Upper lobe of right lung (tissue), 1 donor: ENCODE measurements around the gene PPP1R26. TPM values are rescaled to one million over a fixed set of nuclear protein-coding genes. Genes with fewer than 3 reads are reported as not detected.

Experiments used
- ATAC-seq: fragments of 200-7000 bp; cut with Tn5 transposase; one replicate; pipeline ENCODE4 v1.9.1; 2020; ENCODE audit warnings: mild to moderate bottlenecking, moderate library complexity
- DNase-seq: peaks from one replicate; pipeline ENCODE4 v3.0.0-alpha.2; 2020
- H3K27ac ChIP-seq: fragments of 200-600 bp; one replicate; pipeline ENCODE4 v1.8.0; 2022
- H3K27me3 ChIP-seq: fragments of 200-600 bp; one replicate; pipeline ENCODE4 v1.8.0; 2022; ENCODE audit warnings: mild to moderate bottlenecking
- H3K36me3 ChIP-seq: fragments of 200-600 bp; one replicate; pipeline ENCODE4 v1.8.0; 2022
- H3K4me1 ChIP-seq: fragments of 200-600 bp; one replicate; pipeline ENCODE4 v1.8.0; 2022
- H3K4me3 ChIP-seq: fragments of 200-600 bp; one replicate; pipeline ENCODE4 v1.8.0; 2022; ENCODE audit warnings: mild to moderate bottlenecking
- H3K9me3 ChIP-seq: fragments of 200-600 bp; one replicate; pipeline ENCODE4 v1.8.0; 2022
- CTCF ChIP-seq: fragments of 200-600 bp; IDR thresholded peaks from one replicate; pipeline ENCODE4 v1.8.0; 2022; ENCODE audit warnings: antibody characterized with exemption
- intact Hi-C: fragments of 100-400 bp; cut with DNase I; formaldehyde crosslinking; loops from one replicate; pipeline ENCODE4 v1.11.0; 2022
- total RNA-seq: library from RNA; stranded (reverse); fragmentation: NEBNext Ultra II Directional; extraction: Animal tissue kit (Norgen Biotek cat#: 25700); gene quantifications from one replicate; pipeline ENCODE4 v1.2.1, GENCODE V29; 2021
- donor health status: DM: no; HTN: yes; CAD: no; lungs with severe emphysema.

PPP1R26 gene
- total RNA-seq, 1 donor from 2014 or later = 27.5 TPM

- no peak overlapping the region for H3K4me3 ChIP-seq
- no peaks in the 10 kb centered on the region for H3K9me3 ChIP-seq
- intact Hi-C loops = no loop called here
- no peaks in the 10 kb centered on the region for H3K27me3 ChIP-seq
- DNase-seq (no peak), ATAC-seq (no peak)
- peaks cover 51% of the 10 kb centered on the region for H3K36me3 ChIP-seq
- H3K27ac ChIP-seq = no peak overlapping the region
- TF ChIP-seq CTCF = no peak
- H3K4me1 ChIP-seq = no peaks in the 10 kb centered on the region
These were observed 9.8 kb downstream of the PPP1R26 start for GRCh38 chr9:135489188-135489906.

GRCh38 chr9:135490166-135490870 lies 10.7 kb downstream of the PPP1R26 start:
- H3K4me3 ChIP-seq = no peak overlapping the region
- no peak for DNase-seq
- no peaks in the 10 kb centered on the region for H3K9me3 ChIP-seq
- TF ChIP-seq CTCF = no peak
- no peak overlapping the region for H3K27ac ChIP-seq
- ATAC-seq = no peak
- H3K36me3 ChIP-seq = peaks cover 41% of the 10 kb centered on the region
- H3K4me1 ChIP-seq = no peaks in the 10 kb centered on the region
- intact Hi-C loops = no loop called here
- no peaks in the 10 kb centered on the region for H3K27me3 ChIP-seq

GRCh38 chr9:135490980-135491464 lies 11.4 kb downstream of the PPP1R26 start:
- TF ChIP-seq CTCF = no peak
- DNase-seq (no peak), ATAC-seq (no peak)
- H3K4me3 ChIP-seq = no peak overlapping the region
- H3K4me1 ChIP-seq = no peaks in the 10 kb centered on the region
- peaks cover 34% of the 10 kb centered on the region for H3K36me3 ChIP-seq
- no peaks in the 10 kb centered on the region for H3K27me3 ChIP-seq
- no peaks in the 10 kb centered on the region for H3K9me3 ChIP-seq
- intact Hi-C loops = no loop called here
- H3K27ac ChIP-seq = no peak overlapping the region

GRCh38 chr9:135491764-135492163 lies 12.2 kb downstream of the PPP1R26 start:
- Histone ChIP-seq H3K4me1 (no peaks in the 10 kb centered on the region), H3K36me3 (peaks cover 29% of the 10 kb centered on the region), H3K4me3 (no peak overlapping the region), H3K9me3 (no peaks in the 10 kb centered on the region), H3K27me3 (no peaks in the 10 kb centered on the region), H3K27ac (no peak overlapping the region)
- intact Hi-C loops = no loop called here
- TF ChIP-seq CTCF = no peak
- no peak for DNase-seq
- no peak for ATAC-seq

- DNase-seq (no peak), ATAC-seq (no peak)
- Histone ChIP-seq H3K27me3 (no peaks in the 10 kb centered on the region), H3K4me3 (no peak overlapping the region), H3K4me1 (no peaks in the 10 kb centered on the region), H3K27ac (no peak overlapping the region), H3K9me3 (no peaks in the 10 kb centered on the region), H3K36me3 (peaks cover 18% of the 10 kb centered on the region)
- no peak for TF ChIP-seq CTCF
- intact Hi-C loops = no loop called here
These were observed 13.5 kb downstream of the PPP1R26 start for GRCh38 chr9:135492886-135493669.
